Measurements from ENCODE around the gene SPNS3. TPM values are rescaled to one million over a fixed set of nuclear protein-coding genes. Genes with fewer than 3 reads are reported as not detected.

SPNS3 gene
- total and polyA plus RNA-seq, 10 donors, result 1.1 to 7.2 (median 3.9) TPM

DNA sequence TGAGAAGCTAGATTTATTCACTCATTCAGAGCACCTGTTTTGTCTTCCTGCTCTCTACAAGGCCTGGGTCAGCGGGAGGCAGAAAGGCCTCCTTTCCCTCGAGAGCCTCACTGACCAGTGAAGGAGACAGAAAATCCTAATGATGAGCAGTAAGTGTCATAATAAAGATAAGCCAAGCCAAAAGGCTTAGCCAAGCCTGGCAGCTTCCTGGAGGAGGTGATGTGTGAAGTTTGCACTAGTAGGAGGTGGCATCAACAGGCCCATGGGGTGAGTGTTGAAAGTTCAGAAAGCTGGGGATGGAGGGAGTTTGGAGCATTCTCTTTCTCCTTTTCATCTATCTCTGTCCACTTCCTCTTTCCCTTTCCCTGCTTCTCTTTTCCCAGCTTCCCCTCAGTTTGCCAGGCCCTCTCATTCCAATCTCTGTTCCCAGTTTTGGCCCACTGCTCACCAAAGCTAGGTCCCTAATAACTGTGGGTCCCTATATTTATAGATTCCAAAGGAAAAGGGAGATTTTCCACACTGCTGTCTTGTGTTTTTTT lies 16.5 kb upstream of the SPNS3 start:
- H3K4me3 ChIP-seq, result no peak overlapping the region
- 82 to 92% (median 84%) methylated on average over 2 of the region's 2 CpGs for WGBS, 5 donors
- no peaks in the 10 kb centered on the region for H3K27me3 ChIP-seq (replicated peaks in 1 of 7)
- peaks cover 0 to 23% (median 14%) of the 10 kb centered on the region in 6 donors for H3K4me1 ChIP-seq
- H3K36me3 ChIP-seq, result no peaks in the 10 kb centered on the region
- intact Hi-C loops (cut with DNase I; ENCODE audit: low total_unique reads), result no loop called here
- no peak overlapping the region for H3K27ac ChIP-seq
- no peak for TF ChIP-seq POLR2AphosphoS5 (IDR thresholded peaks at IDR 0.05)
- H3K9me3 ChIP-seq, result no peaks in the 10 kb centered on the region
- no peak for DNase-seq

DNA sequence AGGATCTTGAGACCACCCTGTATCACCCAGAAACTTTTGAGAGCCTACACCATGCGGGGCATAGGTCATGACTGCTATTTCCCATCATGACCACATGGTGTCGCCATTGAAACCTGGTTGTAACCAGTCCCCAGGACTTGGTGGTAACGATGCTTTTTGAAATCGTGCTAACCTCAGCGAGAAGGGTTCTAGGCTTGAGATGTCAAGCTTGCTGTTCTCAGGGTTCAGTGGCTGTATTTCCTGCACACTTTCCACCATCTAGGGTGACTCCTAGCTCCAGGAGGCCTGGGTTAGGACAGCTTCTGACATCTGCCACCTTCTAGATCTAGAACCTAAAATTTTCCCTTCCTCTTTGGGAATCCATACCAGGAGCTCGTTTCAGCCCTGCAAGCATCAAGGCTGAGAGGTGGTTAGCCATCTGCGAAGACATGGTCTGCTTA lies 13.0 kb upstream of the SPNS3 start:
- peaks cover 0 to 13% (median 7%) of the 10 kb centered on the region in 6 donors for H3K4me1 ChIP-seq
- peak in 1 of 3 donors; percentile 45 for TF ChIP-seq POLR2AphosphoS5 (IDR thresholded peaks at IDR 0.05)
- TF ChIP-seq POLR2A (IDR thresholded peaks at IDR 0.05), result no peak
- TF ChIP-seq, protein P1, sequence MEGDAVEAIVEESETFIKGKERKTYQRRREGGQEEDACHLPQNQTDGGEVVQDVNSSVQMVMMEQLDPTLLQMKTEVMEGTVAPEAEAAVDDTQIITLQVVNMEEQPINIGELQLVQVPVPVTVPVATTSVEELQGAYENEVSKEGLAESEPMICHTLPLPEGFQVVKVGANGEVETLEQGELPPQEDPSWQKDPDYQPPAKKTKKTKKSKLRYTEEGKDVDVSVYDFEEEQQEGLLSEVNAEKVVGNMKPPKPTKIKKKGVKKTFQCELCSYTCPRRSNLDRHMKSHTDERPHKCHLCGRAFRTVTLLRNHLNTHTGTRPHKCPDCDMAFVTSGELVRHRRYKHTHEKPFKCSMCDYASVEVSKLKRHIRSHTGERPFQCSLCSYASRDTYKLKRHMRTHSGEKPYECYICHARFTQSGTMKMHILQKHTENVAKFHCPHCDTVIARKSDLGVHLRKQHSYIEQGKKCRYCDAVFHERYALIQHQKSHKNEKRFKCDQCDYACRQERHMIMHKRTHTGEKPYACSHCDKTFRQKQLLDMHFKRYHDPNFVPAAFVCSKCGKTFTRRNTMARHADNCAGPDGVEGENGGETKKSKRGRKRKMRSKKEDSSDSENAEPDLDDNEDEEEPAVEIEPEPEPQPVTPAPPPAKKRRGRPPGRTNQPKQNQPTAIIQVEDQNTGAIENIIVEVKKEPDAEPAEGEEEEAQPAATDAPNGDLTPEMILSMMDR (IDR thresholded peaks at IDR 0.05 in 8 of 11, conservative IDR thresholded peaks at IDR 0.05 in 3 of 11), result peak; percentile 82 to 93 (median 87)
- H3K27me3 ChIP-seq (replicated peaks in 1 of 7), result no peaks in the 10 kb centered on the region
- no peak for DNase-seq
- intact Hi-C loops (cut with DNase I; ENCODE audit: low total_unique reads), result loop anchor here (5.0 to 10.0 kb wide), 2 partner anchors 144 to 207 kb away; partner anchors contain the start of gene GGT6
- no peaks in the 10 kb centered on the region for H3K36me3 ChIP-seq
- H3K27ac ChIP-seq, result no peak overlapping the region
- no peaks in the 10 kb centered on the region for H3K9me3 ChIP-seq
- WGBS, 5 donors, result 1 to 8% (median 5%) methylated on average over 7 of the region's 7 CpGs
- no peak overlapping the region for H3K4me3 ChIP-seq

DNA sequence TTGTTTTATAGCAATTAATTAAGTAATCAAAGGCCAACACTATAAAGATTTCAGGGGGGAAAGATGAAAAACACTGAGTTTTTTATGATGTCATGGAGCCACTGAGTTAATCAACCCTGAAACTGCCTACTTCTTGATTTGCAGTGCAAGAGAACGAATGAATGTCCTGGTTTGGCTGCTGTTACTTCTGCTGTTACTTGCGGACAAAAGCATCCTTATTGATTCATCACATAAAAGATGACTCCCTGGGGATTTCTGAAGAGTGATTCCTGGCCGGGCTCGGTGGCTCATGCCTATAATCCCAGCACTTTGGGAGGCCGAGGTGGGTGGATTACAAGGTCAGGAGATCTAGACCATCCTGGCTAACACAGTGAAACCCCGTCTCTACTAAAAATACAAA lies 10.9 kb upstream of the SPNS3 start:
- no peak for TF ChIP-seq POLR2A (IDR thresholded peaks at IDR 0.05)
- TF ChIP-seq, protein P1 (IDR thresholded peaks at IDR 0.05 in 8 of 11, conservative IDR thresholded peaks at IDR 0.05 in 3 of 11), result no peak
- no peak for TF ChIP-seq POLR2AphosphoS5 (IDR thresholded peaks at IDR 0.05)
- H3K4me3 ChIP-seq, result no peak overlapping the region
- no peaks in the 10 kb centered on the region for H3K27me3 ChIP-seq (replicated peaks in 1 of 7)
- no peak overlapping the region for H3K27ac ChIP-seq
- H3K36me3 ChIP-seq, result no peaks in the 10 kb centered on the region
- intact Hi-C loops (cut with DNase I; ENCODE audit: low total_unique reads), result loop anchor here (5.0 to 10.0 kb wide), 2 partner anchors 142 to 204 kb away; partner anchors contain the start of gene GGT6
- no peak for DNase-seq
- no peaks in the 10 kb centered on the region for H3K9me3 ChIP-seq
- WGBS, 5 donors, result 70 to 84% (median 72%) methylated on average over 5 to 6 of the region's 6 CpGs
- H3K4me1 ChIP-seq, result peaks cover 0 to 22% (median 7%) of the 10 kb centered on the region in 6 donors

DNA sequence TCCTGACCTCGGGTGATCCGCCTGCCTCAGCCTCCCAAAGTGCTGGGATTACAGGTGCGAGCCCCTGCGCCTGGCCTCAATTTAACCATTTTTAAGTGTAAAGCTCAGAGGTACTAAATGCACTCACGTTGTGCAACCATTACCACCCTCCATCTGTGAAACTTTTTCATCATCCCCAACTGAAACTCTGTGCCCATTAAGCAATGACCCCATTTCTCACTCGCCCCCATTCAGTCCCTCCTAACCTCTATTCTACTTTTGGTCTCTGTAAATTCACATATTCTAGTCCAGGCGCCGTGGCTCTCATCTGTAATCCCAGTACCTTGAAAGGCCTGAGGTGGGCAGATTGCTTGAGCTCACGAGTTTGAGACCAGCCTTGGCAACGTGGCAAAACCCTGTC lies 8.3 kb upstream of the SPNS3 start:
- 57 to 77% (median 64%) methylated on average over 10 of the region's 10 CpGs for WGBS, 5 donors
- no peak for TF ChIP-seq POLR2AphosphoS5 (IDR thresholded peaks at IDR 0.05)
- TF ChIP-seq, protein P1 (IDR thresholded peaks at IDR 0.05 in 8 of 11, conservative IDR thresholded peaks at IDR 0.05 in 3 of 11), result no peak
- no peak for TF ChIP-seq POLR2A (IDR thresholded peaks at IDR 0.05)
- intact Hi-C loops (cut with DNase I; ENCODE audit: low total_unique reads), result loop anchor here (10.0 kb wide), 1 partner anchor 139 kb away; the partner anchor contains the start of gene GGT6
- Histone ChIP-seq H3K27me3 (replicated peaks in 1 of 7) (no peaks in the 10 kb centered on the region), H3K27ac (no peak overlapping the region), H3K36me3 (no peaks in the 10 kb centered on the region), H3K4me3 (no peak overlapping the region), H3K4me1 (peaks cover 0 to 31% (median 11%) of the 10 kb centered on the region in 6 donors), H3K9me3 (no peaks in the 10 kb centered on the region)
- DNase-seq, result no peak

Data from spleen (tissue), 11 donors.